Ascending aorta (tissue), 2 donors: ENCODE data around the gene KLRG1. TPM values are rescaled to one million over a fixed set of nuclear protein-coding genes. Genes with fewer than 3 reads are reported as not detected.

Experiments
- DNase-seq, 2 donors: peaks; one replicate each; pipeline ENCODE4 v3.0.0-alpha.2; 2019; ENCODE audit warnings: low spot score in 2 of 2
- H3K27ac ChIP-seq, 2 donors: fragments of 200-600 bp; sonication (generic); one replicate each; pipeline ENCODE4 v1.5.1; 2016 to 2017; ENCODE audit warnings: mild to moderate bottlenecking in 1 of 2
- H3K27me3 ChIP-seq: fragments of 200-600 bp; sonication (generic); one replicate; pipeline ENCODE4 v1.5.1; 2017
- H3K36me3 ChIP-seq, 2 donors: fragments of 200-600 bp; sonication (generic); one replicate each; pipeline ENCODE4 v1.5.1; 2016
- H3K4me1 ChIP-seq, 2 donors: fragments of 200-600 bp; sonication (generic); one replicate each; pipeline ENCODE4 v1.5.1; 2016 to 2017; ENCODE audit warnings: mild to moderate bottlenecking in 1 of 2
- H3K4me3 ChIP-seq, 2 donors: fragments of 200-600 bp; sonication (generic); one replicate each; pipeline ENCODE4 v1.5.1; 2016 to 2017; ENCODE audit warnings: mild to moderate bottlenecking in 1 of 2
- H3K9me3 ChIP-seq, 2 donors: fragments of 200-600 bp; sonication (generic); one replicate each; pipeline ENCODE4 v1.5.1; 2016
- intact Hi-C: fragments of 100-400 bp; cut with DNase I; formaldehyde crosslinking; loops from one replicate; pipeline ENCODE4 v1.15.1; 2023
- total RNA-seq: library from RNA; depleted of rRNA; stranded (reverse); fragments of >200 nt; gene quantifications from one replicate; pipeline ENCODE4 v1.1.0, GENCODE V29; 2016
- TF ChIP-seq, protein P1 (sequence below), 3 experiments: fragments of 200-600 bp in 2 of 3; fragments of 450-650 bp in 1 of 3; sonication (generic) in 2 of 3; IDR thresholded peaks; one replicate each; pipeline ENCODE4 v1.5.1; 2016 to 2019; ENCODE audit warnings: antibody characterized with exemption in 3 of 3, mild to moderate bottlenecking in 1 of 3, moderate library complexity in 1 of 3

The KLRG1 gene
- total RNA-seq, 1 donor from 2014 or later: 0.53 TPM

GRCh38 chr12:8960176-8960575 is 29.2 kb upstream of the KLRG1 start:
- Histone ChIP-seq H3K4me3 (no peak overlapping the region), H3K9me3 (peaks cover 0 to 10% of the 10 kb centered on the region in 2 donors), H3K4me1 (no peaks in the 10 kb centered on the region), H3K36me3 (no peaks in the 10 kb centered on the region), H3K27ac (no peak overlapping the region), H3K27me3 (no peaks in the 10 kb centered on the region)
- DNase-seq: no peak
- TF ChIP-seq, protein P1, sequence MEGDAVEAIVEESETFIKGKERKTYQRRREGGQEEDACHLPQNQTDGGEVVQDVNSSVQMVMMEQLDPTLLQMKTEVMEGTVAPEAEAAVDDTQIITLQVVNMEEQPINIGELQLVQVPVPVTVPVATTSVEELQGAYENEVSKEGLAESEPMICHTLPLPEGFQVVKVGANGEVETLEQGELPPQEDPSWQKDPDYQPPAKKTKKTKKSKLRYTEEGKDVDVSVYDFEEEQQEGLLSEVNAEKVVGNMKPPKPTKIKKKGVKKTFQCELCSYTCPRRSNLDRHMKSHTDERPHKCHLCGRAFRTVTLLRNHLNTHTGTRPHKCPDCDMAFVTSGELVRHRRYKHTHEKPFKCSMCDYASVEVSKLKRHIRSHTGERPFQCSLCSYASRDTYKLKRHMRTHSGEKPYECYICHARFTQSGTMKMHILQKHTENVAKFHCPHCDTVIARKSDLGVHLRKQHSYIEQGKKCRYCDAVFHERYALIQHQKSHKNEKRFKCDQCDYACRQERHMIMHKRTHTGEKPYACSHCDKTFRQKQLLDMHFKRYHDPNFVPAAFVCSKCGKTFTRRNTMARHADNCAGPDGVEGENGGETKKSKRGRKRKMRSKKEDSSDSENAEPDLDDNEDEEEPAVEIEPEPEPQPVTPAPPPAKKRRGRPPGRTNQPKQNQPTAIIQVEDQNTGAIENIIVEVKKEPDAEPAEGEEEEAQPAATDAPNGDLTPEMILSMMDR (IDR thresholded peaks at IDR 0.05): no peak
- intact Hi-C loops: no loop called here

DNA sequence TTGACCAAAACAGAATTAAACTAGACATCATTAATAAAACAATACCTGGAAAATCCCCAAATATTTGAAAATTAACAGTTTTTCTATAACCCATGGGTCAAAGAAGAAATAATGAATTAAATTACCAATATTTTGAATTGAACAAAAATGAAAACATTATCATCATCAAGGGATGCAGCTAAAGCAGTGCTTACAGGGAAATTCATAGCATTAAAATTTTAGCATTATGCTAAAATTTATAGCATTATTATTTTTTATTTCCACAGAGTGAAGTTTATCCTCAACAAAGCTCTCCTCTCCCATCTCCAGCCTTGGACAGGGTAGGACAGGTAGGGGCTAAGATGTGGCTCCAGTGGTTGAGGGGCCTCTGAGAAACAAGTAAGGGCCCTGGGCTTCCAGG is 20.6 kb upstream of the KLRG1 start:
- Histone ChIP-seq H3K27me3 (no peaks in the 10 kb centered on the region), H3K36me3 (no peaks in the 10 kb centered on the region), H3K4me3 (no peak overlapping the region), H3K4me1 (no peaks in the 10 kb centered on the region), H3K9me3 (peaks cover 11 to 41% of the 10 kb centered on the region in 2 donors), H3K27ac (no peak overlapping the region)
- TF ChIP-seq, protein P1 (IDR thresholded peaks at IDR 0.05): no peak
- intact Hi-C loops: no loop called here
- DNase-seq: no peak

- no peaks in the 10 kb centered on the region for H3K36me3 ChIP-seq
- H3K27me3 ChIP-seq: no peaks in the 10 kb centered on the region
- no peak for DNase-seq
- intact Hi-C loops: no loop called here
- H3K27ac ChIP-seq: no peak overlapping the region
- H3K4me1 ChIP-seq: no peaks in the 10 kb centered on the region
- H3K9me3 ChIP-seq: peaks cover 11 to 44% of the 10 kb centered on the region in 2 donors
- TF ChIP-seq, protein P1 (IDR thresholded peaks at IDR 0.05): no peak
- H3K4me3 ChIP-seq: no peak overlapping the region
Measured at GRCh38 chr12:8969861-8970411, 19.4 kb upstream of the KLRG1 start.

GRCh38 chr12:8970432-8970831 is 18.9 kb upstream of the KLRG1 start:
- TF ChIP-seq, protein P1 (IDR thresholded peaks at IDR 0.05): no peak
- H3K27ac ChIP-seq: no peak overlapping the region
- H3K36me3 ChIP-seq: no peaks in the 10 kb centered on the region
- intact Hi-C loops: no loop called here
- no peaks in the 10 kb centered on the region for H3K4me1 ChIP-seq
- no peak for DNase-seq
- no peak overlapping the region for H3K4me3 ChIP-seq
- H3K9me3 ChIP-seq: peaks cover 11 to 44% of the 10 kb centered on the region in 2 donors
- H3K27me3 ChIP-seq: no peaks in the 10 kb centered on the region

DNA sequence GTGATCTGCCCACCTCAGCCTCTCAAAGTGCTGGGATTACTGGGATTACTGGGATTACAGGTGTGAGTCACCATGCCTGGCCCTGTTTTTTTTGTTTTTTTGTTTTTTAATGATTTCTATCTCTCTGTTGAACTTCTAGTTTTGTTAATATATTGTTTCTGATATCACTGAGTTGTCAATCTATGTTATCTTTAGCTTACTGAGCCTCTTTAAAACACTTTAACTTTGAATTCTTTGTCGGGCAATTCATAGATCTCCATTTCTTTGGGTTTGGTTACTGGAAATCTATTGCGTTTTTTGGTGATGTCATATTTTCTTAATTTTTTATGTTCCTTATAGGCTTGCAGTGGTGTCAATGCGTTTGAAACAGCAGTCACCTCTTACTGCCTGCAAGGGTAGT is 9.2 kb upstream of the KLRG1 start:
- intact Hi-C loops: no loop called here
- TF ChIP-seq, protein P1 (IDR thresholded peaks at IDR 0.05): no peak
- Histone ChIP-seq H3K9me3 (peaks cover 16 to 18% of the 10 kb centered on the region in 2 donors), H3K4me3 (no peak overlapping the region), H3K4me1 (no peaks in the 10 kb centered on the region), H3K36me3 (no peaks in the 10 kb centered on the region), H3K27me3 (no peaks in the 10 kb centered on the region), H3K27ac (no peak overlapping the region)
- no peak for DNase-seq
